Right lobe of liver (tissue), 4 donors: ENCODE results near the gene ELOVL5.

Experiments used
- CTCF ChIP-seq, 4 donors: fragments of 200-600 bp in 3 of 4; fragments of 450-650 bp in 1 of 4; IDR thresholded peaks; one replicate each; pipeline versions ENCODE4 v1.5.1 to v1.8.0; 2016 to 2022; ENCODE audit warnings: antibody characterized with exemption in 4 of 4, mild to moderate bottlenecking in 2 of 4
- POLR2A ChIP-seq: fragments of 450-650 bp; IDR thresholded peaks from one replicate; pipeline ENCODE4 v1.6.1; 2017; ENCODE audit warnings: antibody characterized with exemption, mild to moderate bottlenecking
- donor health status: DM: no; HTN: no; CAD: no.
- donor health status: DM: no; HTN: no; CAD: no.
- donor health status: DM: no; HTN: yes; CAD: no.

- TF ChIP-seq CTCF (IDR thresholded peaks at IDR 0.05) (no peak), POLR2A (no peak)
Measured at GRCh38 chr6:53227847-53228246, 120.9 kb downstream of the ELOVL5 start.
